Measurements from ENCODE around the gene KCTD2.

GRCh38 chr17:75031972-75032719 lies 14.9 kb upstream of the KCTD2 start:
- TF ChIP-seq, protein P1, sequence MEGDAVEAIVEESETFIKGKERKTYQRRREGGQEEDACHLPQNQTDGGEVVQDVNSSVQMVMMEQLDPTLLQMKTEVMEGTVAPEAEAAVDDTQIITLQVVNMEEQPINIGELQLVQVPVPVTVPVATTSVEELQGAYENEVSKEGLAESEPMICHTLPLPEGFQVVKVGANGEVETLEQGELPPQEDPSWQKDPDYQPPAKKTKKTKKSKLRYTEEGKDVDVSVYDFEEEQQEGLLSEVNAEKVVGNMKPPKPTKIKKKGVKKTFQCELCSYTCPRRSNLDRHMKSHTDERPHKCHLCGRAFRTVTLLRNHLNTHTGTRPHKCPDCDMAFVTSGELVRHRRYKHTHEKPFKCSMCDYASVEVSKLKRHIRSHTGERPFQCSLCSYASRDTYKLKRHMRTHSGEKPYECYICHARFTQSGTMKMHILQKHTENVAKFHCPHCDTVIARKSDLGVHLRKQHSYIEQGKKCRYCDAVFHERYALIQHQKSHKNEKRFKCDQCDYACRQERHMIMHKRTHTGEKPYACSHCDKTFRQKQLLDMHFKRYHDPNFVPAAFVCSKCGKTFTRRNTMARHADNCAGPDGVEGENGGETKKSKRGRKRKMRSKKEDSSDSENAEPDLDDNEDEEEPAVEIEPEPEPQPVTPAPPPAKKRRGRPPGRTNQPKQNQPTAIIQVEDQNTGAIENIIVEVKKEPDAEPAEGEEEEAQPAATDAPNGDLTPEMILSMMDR (IDR thresholded peaks at IDR 0.05), result no peak
- no peak for TF ChIP-seq POLR2A (IDR thresholded peaks at IDR 0.05)
